PC-9 (cell line): ENCODE measurements around the gene NFATC4. TPM values are rescaled to one million over a fixed set of nuclear protein-coding genes. Genes with fewer than 3 reads are reported as not detected.

ENCODE experiments used
- BruUV-seq: library from RNA; stranded (reverse); fragments of 400-500 nt; replicated peaks from 2 replicates; lab custom pipeline; 2021; lab: Mats Ljungman, UMichigan
- CTCF ChIA-PET: fragments of 300-600 bp; sonication (Branson Sonifier 250); formaldehyde crosslinking; loops from one replicate; lab custom pipeline; 2022; ENCODE audit warnings: antibody characterized with exemption; lab: Charles Lee
- POLR2A ChIA-PET: fragments of 300-600 bp; sonication (Branson Sonifier 250); formaldehyde crosslinking; loops from one replicate; lab custom pipeline; 2022; ENCODE audit warnings: antibody characterized with exemption; ENCODE audit not compliant: unreplicated experiment; lab: Charles Lee
- DNase-seq, 2 experiments: peaks; one replicate each; pipeline versions ENCODE4 v3.0.0 to v3.0.0-alpha.2; 2015 to 2022; ENCODE audit warnings: mixed read lengths in 1 of 2
- H2AFZ ChIP-seq: fragments of 200-600 bp; sonication (generic); 2 replicates; pipeline ENCODE4 v1.8.1; 2017; ENCODE audit warnings: antibody characterized with exemption
- H3F3A ChIP-seq: fragments of 200-600 bp; sonication (generic); 2 replicates; pipeline ENCODE4 v1.8.1; 2017; ENCODE audit warnings: antibody characterized with exemption, mild to moderate bottlenecking, low read depth; ENCODE audit not compliant: insufficient read depth
- H3K27ac ChIP-seq: fragments of 200-600 bp; sonication (generic); 2 replicates; pipeline ENCODE4 v1.6.1; 2016; ENCODE audit warnings: mixed run types
- H3K27me3 ChIP-seq: fragments of 200-600 bp; sonication (generic); 2 replicates; pipeline ENCODE4 v1.6.1; 2016; ENCODE audit warnings: low read depth, mixed run types; ENCODE audit not compliant: insufficient read depth
- H3K36me3 ChIP-seq: fragments of 200-600 bp; sonication (generic); 2 replicates; pipeline ENCODE4 v1.6.1; 2016; ENCODE audit warnings: low read depth, mixed run types
- H3K4me1 ChIP-seq: fragments of 200-600 bp; sonication (generic); replicated peaks from 2 replicates; pipeline ENCODE4 v1.6.1; 2016; ENCODE audit warnings: mixed run types; ENCODE audit not compliant: insufficient read depth
- H3K4me2 ChIP-seq: fragments of 200-600 bp; sonication (generic); 2 replicates; pipeline ENCODE4 v1.6.1; 2017; ENCODE audit warnings: mixed run types
- H3K4me3 ChIP-seq: fragments of 200-600 bp; sonication (generic); 2 replicates; pipeline ENCODE4 v1.6.1; 2016; ENCODE audit warnings: mixed run types
- H3K79me2 ChIP-seq: fragments of 200-600 bp; sonication (generic); 2 replicates; pipeline ENCODE4 v1.6.1; 2017; ENCODE audit warnings: low read depth, mixed run types
- H3K9me2 ChIP-seq: fragments of 200-600 bp; sonication (generic); 2 replicates; pipeline ENCODE4 v1.8.1; 2017; ENCODE audit warnings: mild to moderate bottlenecking; ENCODE audit not compliant: insufficient read depth
- H3K9me3 ChIP-seq: fragments of 200-600 bp; sonication (generic); 2 replicates; pipeline ENCODE4 v1.8.1; 2016; ENCODE audit warnings: low read depth; ENCODE audit not compliant: insufficient read depth
- H4K20me1 ChIP-seq: fragments of 200-600 bp; sonication (generic); 2 replicates; pipeline ENCODE4 v1.8.1; 2017; ENCODE audit not compliant: insufficient read depth
- CTCF ChIP-seq: fragments of 200-600 bp; sonication (generic); conservative IDR thresholded peaks from 2 replicates; pipeline ENCODE4 v1.6.1; 2017; ENCODE audit warnings: mixed run types, antibody characterized with exemption, mild to moderate bottlenecking, moderate library complexity
- EZH2 ChIP-seq: fragments of 200-600 bp; sonication (generic); IDR thresholded peaks from 2 replicates; pipeline ENCODE4 v1.8.0; 2017; ENCODE audit warnings: antibody characterized with exemption, low read depth
- intact Hi-C: fragments of 100-400 bp; cut with micrococcal nuclease; formaldehyde crosslinking; loops from one replicate; pipeline ENCODE4 v1.10.0; 2022; ENCODE audit not compliant: unreplicated experiment
- total RNA-seq: library from RNA; stranded (reverse); gene quantifications from 2 replicates; pipeline ENCODE4 v1.2.3, GENCODE V29; 2021

Gene NFATC4
- total RNA-seq, 1 experiment from 2014 or later: 48.3 TPM

- no peak for DNase-seq
- 0 out of 2 replicates have a peak, but pooled peaks cover 4% of the 10 kb centered on the region for H4K20me1 ChIP-seq
- H3K4me1 ChIP-seq: peaks cover 28% of the 10 kb centered on the region
- POLR2A ChIA-PET: no interaction called here
- TF ChIP-seq EZH2: no peak
- TF ChIP-seq CTCF: no peak
- intact Hi-C loops: no loop called here
- H3K9me3 ChIP-seq: no peaks in the 10 kb centered on the region
- H2AFZ ChIP-seq: no peak overlapping the region
- H3F3A ChIP-seq: peaks cover 23% of the 10 kb centered on the region; the same call in 1 of the 2 replicates
- H3K9me2 ChIP-seq: no peaks in the 10 kb centered on the region
- H3K4me3 ChIP-seq: no peak overlapping the region
- no peaks in the 10 kb centered on the region for H3K36me3 ChIP-seq
- no peak overlapping the region for H3K27ac ChIP-seq
- peaks cover 14% of the 10 kb centered on the region for H3K79me2 ChIP-seq
- BruUV-seq: no TSS peak
- H3K4me2 ChIP-seq: no peak overlapping the region
- CTCF ChIA-PET: interaction anchor here (0.7 kb wide), 1 partner anchor 992 kb away, joined by 4 read pairs; no protein-coding TSS in a partner anchor
- H3K27me3 ChIP-seq: no peaks in the 10 kb centered on the region
These were observed 59.8 kb downstream of the NFATC4 start for GRCh38 chr14:24427537-24428508.

GRCh38 chr14:24428628-24429394 is 60.8 kb downstream of the NFATC4 start:
- H3K4me1 ChIP-seq: peaks cover 28% of the 10 kb centered on the region
- POLR2A ChIA-PET: no interaction called here
- intact Hi-C loops: no loop called here
- no TSS peak for BruUV-seq
- H3K9me3 ChIP-seq: no peaks in the 10 kb centered on the region
- H4K20me1 ChIP-seq: 0 out of 2 replicates have a peak, but pooled peaks cover 4% of the 10 kb centered on the region
- peaks cover 14% of the 10 kb centered on the region for H3K79me2 ChIP-seq
- H2AFZ ChIP-seq: no peak overlapping the region
- DNase-seq: no peak
- peak overlapping the region; percentile 64; the same call in 1 of the 2 replicates for H3K4me3 ChIP-seq
- H3K9me2 ChIP-seq: no peaks in the 10 kb centered on the region
- CTCF ChIA-PET: interaction anchor here (0.5 kb wide), 1 partner anchor 10 kb away, joined by 4 read pairs; no protein-coding TSS in a partner anchor
- TF ChIP-seq CTCF (no peak), EZH2 (no peak)
- H3F3A ChIP-seq: peaks cover 23% of the 10 kb centered on the region; the same call in 1 of the 2 replicates
- no peaks in the 10 kb centered on the region for H3K27me3 ChIP-seq
- no peaks in the 10 kb centered on the region for H3K36me3 ChIP-seq
- H3K4me2 ChIP-seq: peak overlapping the region; percentile 83
- H3K27ac ChIP-seq: no peak overlapping the region

Other genes starting within 250 kb of the NFATC4 start
- gene FITM1, start 237.5 kb upstream of the NFATC4 start, total RNA-seq: 0.48 and 0.72 TPM in 2 replicates
- 172 and 174 TPM in 2 replicates for gene PSME1, start 232.0 kb upstream of the NFATC4 start, total RNA-seq
- gene EMC9, start 226.6 kb upstream of the NFATC4 start, total RNA-seq: 27.4 and 37.1 TPM in 2 replicates
- gene PSME2, start 221.6 kb upstream of the NFATC4 start, total RNA-seq: 96.0 and 153 TPM in 2 replicates
- gene RNF31, start 220.7 kb upstream of the NFATC4 start, total RNA-seq: 44.6 and 60.8 TPM in 2 replicates
- 18.8 and 21.4 TPM in 2 replicates for gene IRF9, start 206.9 kb upstream of the NFATC4 start, total RNA-seq
- 6.5 and 8.3 TPM in 2 replicates for gene REC8, start 196.1 kb upstream of the NFATC4 start, total RNA-seq
- 39.0 and 44.1 TPM in 2 replicates for gene IPO4, start 179.4 kb upstream of the NFATC4 start, total RNA-seq
- gene TM9SF1, start 172.7 kb upstream of the NFATC4 start, total RNA-seq: 37.3 and 41.2 TPM in 2 replicates
- gene TSSK4, start 162.5 kb upstream of the NFATC4 start, total RNA-seq: not detected in 2 replicates
- gene CHMP4A, start 154.7 kb upstream of the NFATC4 start, total RNA-seq: 31.2 and 37.6 TPM in 2 replicates
- 8.7 and 15.3 TPM in 2 replicates for gene MDP1, start 152.1 kb upstream of the NFATC4 start, total RNA-seq
- gene NEDD8, start 135.8 kb upstream of the NFATC4 start, total RNA-seq: 134 and 179 TPM in 2 replicates
- 55.3 and 63.7 TPM in 2 replicates for gene GMPR2, start 135.3 kb upstream of the NFATC4 start, total RNA-seq
- 22.4 and 23.0 TPM in 2 replicates for gene TINF2, start 125.6 kb upstream of the NFATC4 start, total RNA-seq
- gene TGM1, start 105.0 kb upstream of the NFATC4 start, total RNA-seq: 7.2 and 7.5 TPM in 2 replicates
- 25.2 and 30.1 TPM in 2 replicates for gene RABGGTA, start 96.6 kb upstream of the NFATC4 start, total RNA-seq
- gene DHRS1, start 68.4 kb upstream of the NFATC4 start, total RNA-seq: 37.9 and 41.4 TPM in 2 replicates
- 24.4 and 31.1 TPM in 2 replicates for gene NOP9, start 68.3 kb upstream of the NFATC4 start, total RNA-seq
- not detected in 2 replicates for gene CIDEB, start 60.2 kb upstream of the NFATC4 start, total RNA-seq
- 15.0 and 26.1 TPM in 2 replicates for gene LTB4R2, start 58.0 kb upstream of the NFATC4 start, total RNA-seq
- 10.3 and 16.4 TPM in 2 replicates for gene LTB4R, start 56.7 kb upstream of the NFATC4 start, total RNA-seq
- gene ADCY4, start 33.1 kb upstream of the NFATC4 start, total RNA-seq: 1.8 and 2.0 TPM in 2 replicates
- 4.0 and 6.4 TPM in 2 replicates for gene RIPK3, start 28.2 kb upstream of the NFATC4 start, total RNA-seq
- 15.1 and 17.7 TPM in 2 replicates for gene NYNRIN, start 30.8 kb downstream of the NFATC4 start, total RNA-seq
- gene CBLN3, start 61.5 kb downstream of the NFATC4 start, total RNA-seq: 7.6 and 8.3 TPM in 2 replicates
- 51.5 and 53.4 TPM in 2 replicates for gene KHNYN, start 61.8 kb downstream of the NFATC4 start, total RNA-seq
- 14.8 and 17.2 TPM in 2 replicates for gene SDR39U1, start 74.6 kb downstream of the NFATC4 start, total RNA-seq
- gene CMA1, start 140.1 kb downstream of the NFATC4 start, total RNA-seq: not detected in 2 replicates
- not detected in 2 replicates for gene CTSG, start 208.1 kb downstream of the NFATC4 start, total RNA-seq
- not detected in 2 replicates for gene GZMH, start 241.5 kb downstream of the NFATC4 start, total RNA-seq